DND-41 (cell line): ENCODE results near the gene TSC22D1.

Experiments
- ATAC-seq: fragments of 200-7000 bp; cut with Tn5 transposase; 3 replicates; pipeline ENCODE4 v1.9.1; 2021; ENCODE audit warnings: low read depth; ENCODE audit not compliant: insufficient read depth
- DNase-seq: peaks from one replicate; pipeline ENCODE4 v3.0.0-alpha.2; 2020
- H2AFZ ChIP-seq: 2 replicates; pipeline ENCODE4 v1.6.0; 2012; ENCODE audit warnings: low read depth, low read length
- H3K27ac ChIP-seq: 2 replicates; pipeline ENCODE4 v1.5.1; 2012; ENCODE audit warnings: low read length, inconsistent platforms
- H3K27me3 ChIP-seq: fragments of 200-600 bp; sonication (generic); 2 replicates; pipeline ENCODE4 v1.6.0; 2012; ENCODE audit warnings: low read length, mild to moderate bottlenecking, inconsistent platforms; ENCODE audit not compliant: insufficient read depth, poor library complexity
- H3K36me3 ChIP-seq: 2 replicates; pipeline ENCODE4 v1.5.1; 2012; ENCODE audit warnings: low read length, inconsistent platforms; ENCODE audit not compliant: insufficient read depth
- H3K4me1 ChIP-seq: 2 replicates; pipeline ENCODE4 v1.5.1; 2012; ENCODE audit warnings: mild to moderate bottlenecking, low read length; ENCODE audit not compliant: insufficient read depth
- H3K4me2 ChIP-seq: 2 replicates; pipeline ENCODE4 v1.6.0; 2012; ENCODE audit warnings: mild to moderate bottlenecking, moderate library complexity, low read length, inconsistent platforms; ENCODE audit not compliant: insufficient read depth
- H3K4me3 ChIP-seq, 2 experiments: fragments of 200-600 bp in 1 of 2; shearing (Covaris generic) in 1 of 2; 2 replicates each; pipeline ENCODE4 v1.5.1; 2012 to 2016; ENCODE audit warnings: inconsistent platforms in 2 of 2, low read length in 2 of 2, mild to moderate bottlenecking in 2 of 2, low read depth in 1 of 2, moderate library complexity in 1 of 2
- H3K79me2 ChIP-seq: 2 replicates; pipeline ENCODE4 v1.6.0; 2012; ENCODE audit warnings: low read length, inconsistent platforms; ENCODE audit not compliant: insufficient read depth
- H3K9ac ChIP-seq: 2 replicates; pipeline ENCODE4 v1.6.0; 2012; ENCODE audit warnings: low read depth, mild to moderate bottlenecking, inconsistent platforms, low read length, moderate library complexity
- H3K9me3 ChIP-seq: 2 replicates; pipeline ENCODE4 v1.5.1; 2012; ENCODE audit warnings: low read length, moderate library complexity, mild to moderate bottlenecking, inconsistent platforms; ENCODE audit not compliant: insufficient read depth, severe bottlenecking
- H4K20me1 ChIP-seq: 2 replicates; pipeline ENCODE4 v1.6.0; 2012; ENCODE audit warnings: low read length; ENCODE audit not compliant: insufficient read depth
- CTCF ChIP-seq: IDR thresholded peaks from 2 replicates; pipeline ENCODE4 v1.5.1; 2012; ENCODE audit warnings: borderline replicate concordance, low read length, moderate library complexity, mild to moderate bottlenecking; ENCODE audit not compliant: poor library complexity, severe bottlenecking; ENCODE audit errors: extremely low read depth
- EZH2 ChIP-seq: IDR thresholded peaks from 3 replicates; pipeline ENCODE4 v1.6.1; 2012; ENCODE audit warnings: borderline replicate concordance, low read depth, mild to moderate bottlenecking, moderate library complexity, low read length, inconsistent platforms; ENCODE audit not compliant: severe bottlenecking

Gene TSC22D1

GRCh38 chr13:44449999-44450821, 125.9 kb downstream of the TSC22D1 start:
- no peak for DNase-seq
- no peak overlapping the region for H3K9ac ChIP-seq
- no peak overlapping the region for H2AFZ ChIP-seq
- no peaks in the 10 kb centered on the region for H3K36me3 ChIP-seq
- no peaks in the 10 kb centered on the region for H3K4me1 ChIP-seq
- H3K27ac ChIP-seq: no peak overlapping the region
- no peaks in the 10 kb centered on the region for H3K79me2 ChIP-seq
- TF ChIP-seq CTCF (no peak), EZH2 (no peak)
- no peak for ATAC-seq
- H3K4me2 ChIP-seq: no peak overlapping the region
- no peaks in the 10 kb centered on the region for H3K27me3 ChIP-seq
- H3K4me3 ChIP-seq: no peak overlapping the region
- no peaks in the 10 kb centered on the region; the same call in 1 of the 2 replicates for H4K20me1 ChIP-seq
- H3K9me3 ChIP-seq: no peaks in the 10 kb centered on the region

GRCh38 chr13:44448875-44449274, 127.3 kb downstream of the TSC22D1 start:
- Histone ChIP-seq H3K36me3 (no peaks in the 10 kb centered on the region), H2AFZ (no peak overlapping the region), H4K20me1 (no peaks in the 10 kb centered on the region; the same call in 1 of the 2 replicates), H3K27ac (no peak overlapping the region), H3K9me3 (no peaks in the 10 kb centered on the region), H3K79me2 (no peaks in the 10 kb centered on the region), H3K4me2 (no peak overlapping the region), H3K4me1 (no peaks in the 10 kb centered on the region), H3K9ac (no peak overlapping the region), H3K4me3 (no peak overlapping the region), H3K27me3 (no peaks in the 10 kb centered on the region)
- TF ChIP-seq CTCF (no peak), EZH2 (no peak)
- ATAC-seq (peak; percentile 29; the same call in 1 of the 3 replicates), DNase-seq (no peak)

- no peaks in the 10 kb centered on the region for H3K27me3 ChIP-seq
- H3K9ac ChIP-seq: no peak overlapping the region
- TF ChIP-seq CTCF: no peak
- H3K9me3 ChIP-seq: no peaks in the 10 kb centered on the region
- H3K79me2 ChIP-seq: no peaks in the 10 kb centered on the region; the same call in 1 of the 2 replicates
- no peak overlapping the region for H3K4me3 ChIP-seq
- no peak overlapping the region for H3K4me2 ChIP-seq
- no peak overlapping the region for H2AFZ ChIP-seq
- no peaks in the 10 kb centered on the region for H3K36me3 ChIP-seq
- H4K20me1 ChIP-seq: no peaks in the 10 kb centered on the region; the same call in 1 of the 2 replicates
- H3K4me1 ChIP-seq: no peaks in the 10 kb centered on the region
- ATAC-seq (no peak), DNase-seq (no peak)
- no peak overlapping the region for H3K27ac ChIP-seq
Observed at GRCh38 chr13:44448373-44448772, 127.8 kb downstream of the TSC22D1 start.
